ENCODE data around the gene MACROD2. TPM values are rescaled to one million over a fixed set of nuclear protein-coding genes. Genes with fewer than 3 reads are reported as not detected.

MACROD2 gene
- total RNA-seq, 1 experiment from 2014 or later = 1.4 TPM

DNA sequence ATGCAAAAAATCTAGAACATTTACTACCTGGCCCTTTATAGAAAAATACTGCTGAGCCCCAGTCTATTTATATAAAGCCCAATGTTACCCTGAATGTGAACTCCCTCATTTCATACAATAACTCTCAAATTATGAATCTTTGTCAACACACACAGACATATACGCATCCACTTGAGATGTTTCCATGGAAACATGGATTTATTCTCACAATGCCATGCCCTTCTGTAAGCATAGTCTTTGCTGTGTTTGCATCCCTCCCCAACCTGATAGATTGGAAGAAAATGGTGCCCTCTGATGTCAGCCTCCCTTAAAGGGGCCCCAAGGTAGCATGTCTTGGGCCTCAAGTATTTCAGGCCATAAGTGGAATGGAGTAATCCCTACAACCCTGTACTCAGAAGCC, 2004.8 kb downstream of the MACROD2 start:
- H3K9me3 ChIP-seq (ENCODE audit: low read depth, low read length, poor library complexity, severe bottlenecking) = peaks cover 43% of the 10 kb centered on the region
- H3K4me3 ChIP-seq (ENCODE audit: low read depth, low read length, poor library complexity, severe bottlenecking) = no peak overlapping the region
- H3K36me3 ChIP-seq (ENCODE audit: insufficient read depth, low read length, poor library complexity, severe bottlenecking) = no peaks in the 10 kb centered on the region
- H3K27me3 ChIP-seq (replicated peaks; ENCODE audit: insufficient read depth, low read depth, low read length, poor library complexity) = no peaks in the 10 kb centered on the region
- H3K27ac ChIP-seq (ENCODE audit: low read depth, low read length, poor library complexity, severe bottlenecking) = no peak overlapping the region
- ChIA-PET POLR2A (ENCODE audit: low non-redundant PET) (no interaction called here), CTCF (no interaction called here)
- intact Hi-C loops (cut with micrococcal nuclease; ENCODE audit: unreplicated experiment) = no loop called here
- BruUV-seq (replicated peaks) = no TSS peak
- H3K4me1 ChIP-seq (ENCODE audit: insufficient read depth, low read length, poor library complexity, severe bottlenecking) = no peaks in the 10 kb centered on the region
- TF ChIP-seq, protein P1, sequence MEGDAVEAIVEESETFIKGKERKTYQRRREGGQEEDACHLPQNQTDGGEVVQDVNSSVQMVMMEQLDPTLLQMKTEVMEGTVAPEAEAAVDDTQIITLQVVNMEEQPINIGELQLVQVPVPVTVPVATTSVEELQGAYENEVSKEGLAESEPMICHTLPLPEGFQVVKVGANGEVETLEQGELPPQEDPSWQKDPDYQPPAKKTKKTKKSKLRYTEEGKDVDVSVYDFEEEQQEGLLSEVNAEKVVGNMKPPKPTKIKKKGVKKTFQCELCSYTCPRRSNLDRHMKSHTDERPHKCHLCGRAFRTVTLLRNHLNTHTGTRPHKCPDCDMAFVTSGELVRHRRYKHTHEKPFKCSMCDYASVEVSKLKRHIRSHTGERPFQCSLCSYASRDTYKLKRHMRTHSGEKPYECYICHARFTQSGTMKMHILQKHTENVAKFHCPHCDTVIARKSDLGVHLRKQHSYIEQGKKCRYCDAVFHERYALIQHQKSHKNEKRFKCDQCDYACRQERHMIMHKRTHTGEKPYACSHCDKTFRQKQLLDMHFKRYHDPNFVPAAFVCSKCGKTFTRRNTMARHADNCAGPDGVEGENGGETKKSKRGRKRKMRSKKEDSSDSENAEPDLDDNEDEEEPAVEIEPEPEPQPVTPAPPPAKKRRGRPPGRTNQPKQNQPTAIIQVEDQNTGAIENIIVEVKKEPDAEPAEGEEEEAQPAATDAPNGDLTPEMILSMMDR (conservative IDR thresholded peaks at IDR 0.05; ENCODE audit: low read depth, low read length) = no peak
- TF ChIP-seq EZH2 (IDR thresholded peaks at IDR 0.05; ENCODE audit: borderline replicate concordance, low read depth, low read length, poor library complexity, severe bottlenecking) = no peak
- DNase-seq (ENCODE audit: low spot score) = no peak

DNA sequence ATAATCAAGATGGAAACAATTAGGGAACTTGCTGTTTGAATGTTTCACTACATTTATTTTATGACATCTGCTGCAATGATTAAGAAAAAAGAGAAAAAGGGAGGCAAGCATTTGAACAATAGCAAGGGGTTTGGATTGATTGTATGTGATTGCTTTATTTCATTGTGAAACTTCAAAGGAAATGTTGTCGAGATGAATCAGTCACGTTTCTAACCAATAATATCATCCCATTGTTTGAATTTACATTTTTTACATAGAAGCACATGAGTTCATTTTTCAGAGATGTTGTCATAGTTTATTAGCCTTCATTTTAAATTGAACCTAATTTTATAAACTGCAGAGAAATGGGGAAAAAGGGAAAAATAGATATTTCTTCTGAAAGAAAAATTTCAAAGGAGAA, 2006.0 kb downstream of the MACROD2 start:
- TF ChIP-seq, protein P1 (conservative IDR thresholded peaks at IDR 0.05; ENCODE audit: low read depth, low read length) = no peak
- TF ChIP-seq EZH2 (IDR thresholded peaks at IDR 0.05; ENCODE audit: borderline replicate concordance, low read depth, low read length, poor library complexity, severe bottlenecking) = no peak
- Histone ChIP-seq H3K27ac (ENCODE audit: low read depth, low read length, poor library complexity, severe bottlenecking) (no peak overlapping the region), H3K4me1 (ENCODE audit: insufficient read depth, low read length, poor library complexity, severe bottlenecking) (no peaks in the 10 kb centered on the region), H3K4me3 (ENCODE audit: low read depth, low read length, poor library complexity, severe bottlenecking) (no peak overlapping the region), H3K9me3 (ENCODE audit: low read depth, low read length, poor library complexity, severe bottlenecking) (peaks cover 37% of the 10 kb centered on the region), H3K27me3 (replicated peaks; ENCODE audit: insufficient read depth, low read depth, low read length, poor library complexity) (no peaks in the 10 kb centered on the region), H3K36me3 (ENCODE audit: insufficient read depth, low read length, poor library complexity, severe bottlenecking) (no peaks in the 10 kb centered on the region)
- intact Hi-C loops (cut with micrococcal nuclease; ENCODE audit: unreplicated experiment) = no loop called here
- ChIA-PET POLR2A (ENCODE audit: low non-redundant PET) (no interaction called here), CTCF (no interaction called here)
- no TSS peak for BruUV-seq (replicated peaks)
- DNase-seq (ENCODE audit: low spot score) = no peak

DNA sequence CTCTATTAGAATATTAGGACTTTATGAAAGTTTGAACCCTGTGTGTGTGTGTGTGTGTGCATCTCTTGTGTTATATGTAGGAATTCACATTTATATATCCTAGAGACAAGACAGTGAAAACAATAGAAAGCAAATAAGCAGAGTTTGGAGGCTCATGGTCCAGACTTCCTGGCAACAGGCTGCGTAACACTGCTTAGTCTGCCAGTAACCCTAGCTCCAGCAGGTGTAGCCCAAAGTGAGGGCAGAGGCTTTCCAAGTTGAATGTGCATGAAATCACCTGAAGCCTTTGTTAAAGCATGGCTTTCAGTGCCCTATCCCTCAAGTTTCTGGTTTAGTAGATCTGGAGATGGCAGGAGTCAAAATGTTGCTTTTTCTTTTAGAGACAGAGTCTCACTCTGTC, 2008.0 kb downstream of the MACROD2 start:
- TF ChIP-seq, protein P1 (conservative IDR thresholded peaks at IDR 0.05; ENCODE audit: low read depth, low read length) = no peak
- no peak for TF ChIP-seq EZH2 (IDR thresholded peaks at IDR 0.05; ENCODE audit: borderline replicate concordance, low read depth, low read length, poor library complexity, severe bottlenecking)
- Histone ChIP-seq H3K9me3 (ENCODE audit: low read depth, low read length, poor library complexity, severe bottlenecking) (peaks cover 27% of the 10 kb centered on the region), H3K4me1 (ENCODE audit: insufficient read depth, low read length, poor library complexity, severe bottlenecking) (no peaks in the 10 kb centered on the region), H3K27ac (ENCODE audit: low read depth, low read length, poor library complexity, severe bottlenecking) (no peak overlapping the region), H3K4me3 (ENCODE audit: low read depth, low read length, poor library complexity, severe bottlenecking) (no peak overlapping the region), H3K27me3 (replicated peaks; ENCODE audit: insufficient read depth, low read depth, low read length, poor library complexity) (no peaks in the 10 kb centered on the region), H3K36me3 (ENCODE audit: insufficient read depth, low read length, poor library complexity, severe bottlenecking) (no peaks in the 10 kb centered on the region)
- CTCF ChIA-PET = no interaction called here
- no TSS peak for BruUV-seq (replicated peaks)
- no peak for DNase-seq (ENCODE audit: low spot score)
- POLR2A ChIA-PET (ENCODE audit: low non-redundant PET) = no interaction called here
- intact Hi-C loops (cut with micrococcal nuclease; ENCODE audit: unreplicated experiment) = no loop called here
